ENCODE results near the gene CRELD2.

- TF ChIP-seq POLR2A (IDR thresholded peaks at IDR 0.05; ENCODE audit: low read depth, low read length) (peak; percentile 68; the same call in 1 of the 2 replicates), POLR2AphosphoS5 (IDR thresholded peaks at IDR 0.05; ENCODE audit: low read depth, low read length) (peak; percentile 57; the same call in 1 of the 2 replicates)
Observed at GRCh38 chr22:49925525-49926128, 7.2 kb downstream of the CRELD2 start.

All from GM12891 (cell line).